GM12878 (cell line): Measurements from ENCODE around the gene CMC4. TPM values are rescaled to one million over a fixed set of nuclear protein-coding genes. Genes with fewer than 3 reads are reported as not detected.

Experiments
- CEBPB ChIP-seq, 2 experiments: fragments of 150-350 bp in 1 of 2; IDR thresholded peaks; 2 replicates each; pipeline ENCODE4 v1.6.1; 2012 to 2014; ENCODE audit warnings: low read depth in 2 of 2, low read length in 2 of 2, borderline replicate concordance in 1 of 2, inconsistent platforms in 1 of 2
- CHD2 ChIP-seq: IDR thresholded peaks from 2 replicates; pipeline ENCODE4 v1.6.1; 2011; ENCODE audit warnings: low read depth, low read length, improper control_type of control experiment, borderline replicate concordance
- EP300 ChIP-seq, 2 experiments: fragments of 150-350 bp in 1 of 2; IDR thresholded peaks; 2 replicates each; pipeline ENCODE4 v1.6.1; 2011 to 2012; ENCODE audit warnings: low read depth in 2 of 2, low read length in 2 of 2, borderline replicate concordance in 1 of 2, improper control_type of control experiment in 1 of 2, inconsistent platforms in 1 of 2; ENCODE audit not compliant: control insufficient read depth in 1 of 2
- ETV6 ChIP-seq, 2 experiments: fragments of 450-650 bp in 1 of 2; IDR thresholded peaks in 1 of 2; conservative IDR thresholded peaks in 1 of 2; 2 replicates each; pipeline ENCODE4 v1.6.1; 2014; ENCODE audit warnings: antibody characterized with exemption in 1 of 2, borderline replicate concordance in 1 of 2, low read depth in 1 of 2, mild to moderate bottlenecking in 1 of 2, moderate library complexity in 1 of 2
- MEF2A ChIP-seq: IDR thresholded peaks from 2 replicates; pipeline ENCODE4 v1.6.1; 2011; ENCODE audit warnings: low read depth, mild to moderate bottlenecking, low read length, moderate library complexity; ENCODE audit not compliant: insufficient read depth
- NFIC ChIP-seq: IDR thresholded peaks from 2 replicates; pipeline ENCODE4 v1.6.1; 2012; ENCODE audit warnings: low read depth, mild to moderate bottlenecking, inconsistent platforms, low read length, moderate library complexity
- POLR2AphosphoS5 ChIP-seq: IDR thresholded peaks from 2 replicates; pipeline ENCODE4 v1.6.1; 2011; ENCODE audit warnings: mild to moderate bottlenecking, low read length, inconsistent platforms
- SIX5 ChIP-seq: IDR thresholded peaks from 2 replicates; pipeline ENCODE4 v1.6.1; 2011; ENCODE audit warnings: mild to moderate bottlenecking, low read depth, low read length, moderate library complexity; ENCODE audit not compliant: severe bottlenecking
- SUPT20H ChIP-seq: IDR thresholded peaks from 2 replicates; pipeline ENCODE4 v1.6.1; 2011; ENCODE audit warnings: low read depth, mild to moderate bottlenecking, low read length, moderate library complexity, borderline replicate concordance; ENCODE audit not compliant: control insufficient read depth
- WRNIP1 ChIP-seq: IDR thresholded peaks from 2 replicates; pipeline ENCODE4 v1.6.1; 2011; ENCODE audit warnings: low read depth, low read length, improper control_type of control experiment, borderline replicate concordance
- YBX1 ChIP-seq: fragments of 450-650 bp; IDR thresholded peaks from 2 replicates; pipeline ENCODE4 v1.6.1; 2016; ENCODE audit warnings: antibody characterized with exemption
- ZBTB40 ChIP-seq: fragments of 450-650 bp; IDR thresholded peaks from 2 replicates; pipeline ENCODE4 v1.6.1; 2016; ENCODE audit warnings: mild to moderate bottlenecking, moderate library complexity, borderline replicate concordance
- ZNF384 ChIP-seq: IDR thresholded peaks from 2 replicates; pipeline ENCODE4 v1.6.1; 2012; ENCODE audit warnings: low read depth, mild to moderate bottlenecking, low read length, improper control_type of control experiment, borderline replicate concordance
- ZNF687 ChIP-seq: fragments of 450-650 bp; IDR thresholded peaks from 2 replicates; pipeline ENCODE4 v1.6.1; 2017; ENCODE audit warnings: mild to moderate bottlenecking, moderate library complexity
- polyA plus RNA-seq, 11 experiments: library from polyadenylated mRNA; depleted of rRNA in 4 of 11; unstranded in 6 of 11; stranded (reverse) in 5 of 11; fragments of >200 nt; fragmentation: Nextera tagmentation in 4 of 11; fragmentation: Illumina TruSeq in 1 of 11; extraction: Ambion mirVana in 4 of 11; extraction: Trizol in 1 of 11; gene quantifications; 1 replicate in 1 of 11; 2 replicates in 10 of 11; pipeline versions ENCODE4 v1.2.1 to v1.2.3, GENCODE V29; 2011 to 2016; ENCODE audit warnings: inconsistent platforms in 2 of 11, missing spikeins in 2 of 11, low read depth in 1 of 11
- total RNA-seq, 4 experiments: library from RNA; depleted of rRNA in 3 of 4; stranded (reverse); fragments of >200 nt in 3 of 4; fragmentation: Illumina TruSeq in 1 of 4; extraction: Trizol in 1 of 4; gene quantifications; 2 replicates each; pipeline versions ENCODE4 v1.2.1 to v1.2.3, GENCODE V29; 2013 to 2021

Gene CMC4
- total and polyA plus RNA-seq, 10 of the 15 experiments (the other 5 are each of a cell fraction or from before 2014, with no cell fraction given) = 5.8 to 36.4 (median 21.0) TPM

- TF ChIP-seq ZBTB40 (peak; percentile 9; the same call in 1 of the 2 replicates), EP300 (IDR thresholded peaks at IDR 0.05; ENCODE audit: borderline replicate concordance in 1 of 2, control insufficient read depth in 1 of 2, low read depth in 2 of 2, low read length in 2 of 2) (no peak), MEF2A (no peak), POLR2AphosphoS5 (no peak; the same call in 1 of the 2 replicates), ZNF687 (0 out of 2 replicates have a peak, but pooled peaks have one; percentile 9), NFIC (no peak), ZNF384 (no peak), ETV6 (conservative IDR thresholded peaks at IDR 0.05 in 1 of 2, IDR thresholded peaks at IDR 0.05 in 1 of 2; ENCODE audit: borderline replicate concordance in 1 of 2, low read depth in 1 of 2) (no peak), WRNIP1 (no peak), YBX1 (no peak), SIX5 (no peak), CHD2 (no peak), SUPT20H (no peak), CEBPB (IDR thresholded peaks at IDR 0.05; ENCODE audit: borderline replicate concordance in 1 of 2, low read depth in 2 of 2, low read length in 2 of 2) (no peak)
These were observed 43.3 kb downstream of the CMC4 start (continued) for GRCh38 chrX:155027509-155028066.
